GM18520 (cell line): ENCODE data around the gene MINDY3.

Experiments used
- ATAC-seq: cut with Tn5 transposase; IDR thresholded peaks from one replicate; pipeline ENCODE4 v1.9.1; 2021; ENCODE audit not compliant: unreplicated experiment

Gene MINDY3

DNA sequence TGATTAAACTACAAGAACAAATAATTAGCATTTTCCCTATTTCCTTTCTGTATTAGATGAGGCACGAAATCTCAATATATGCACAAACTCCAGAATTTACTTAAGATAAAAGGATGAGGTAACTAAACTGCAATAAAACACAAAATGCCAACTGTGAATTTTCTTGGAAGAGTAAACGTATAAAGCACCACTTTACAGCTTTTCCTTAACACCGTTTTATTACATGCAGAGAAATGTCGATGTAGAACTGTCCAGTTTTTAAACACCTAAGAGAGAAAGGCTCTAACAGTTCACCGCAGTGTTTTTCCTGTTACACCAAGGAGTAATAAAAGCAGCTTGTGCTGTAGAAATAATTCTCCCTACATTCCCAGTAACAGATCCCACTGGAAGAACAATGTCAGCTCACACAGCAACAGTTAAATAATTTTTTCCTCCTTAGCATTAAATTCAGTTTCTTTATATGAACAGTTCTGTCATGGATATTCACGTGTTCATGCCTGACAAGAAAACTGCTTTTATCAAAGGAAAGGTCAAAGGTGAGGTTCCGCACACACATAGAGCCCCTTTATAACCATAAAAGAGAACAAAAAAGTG, 52.0 kb downstream of the MINDY3 start:
- no peak for ATAC-seq

DNA sequence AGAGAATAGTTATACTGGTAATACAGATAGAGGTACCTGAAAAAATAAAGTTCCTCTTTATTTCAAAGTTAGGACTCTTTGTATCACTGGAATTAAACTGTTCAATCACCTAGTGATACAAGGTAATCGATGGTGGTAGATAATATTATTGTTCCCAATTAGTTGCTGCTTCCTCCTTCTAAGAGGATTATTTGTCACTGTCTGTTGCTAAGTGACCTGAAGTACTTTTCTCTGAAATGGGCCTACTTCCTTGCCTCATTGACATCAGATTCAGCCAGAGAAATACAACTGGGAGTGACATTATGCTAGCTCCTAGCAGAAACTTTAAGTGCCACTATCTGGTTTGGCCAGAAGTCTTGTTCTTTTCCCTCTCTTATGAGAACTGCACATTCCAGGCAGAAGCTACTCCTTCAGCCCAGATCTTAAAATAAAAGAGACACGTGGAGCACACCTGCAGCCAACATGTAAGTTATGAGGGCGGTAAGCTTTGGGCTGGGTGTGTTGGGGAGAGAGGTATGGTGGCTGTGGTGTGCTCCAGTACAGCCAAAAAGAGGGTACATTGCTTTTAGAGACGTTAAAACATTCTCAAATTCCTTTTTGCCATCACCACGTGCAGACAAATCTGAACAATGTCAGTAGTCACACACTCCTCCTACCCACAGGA, 54.8 kb downstream of the MINDY3 start:
- ATAC-seq = no peak

GRCh38 chr10:15804109-15804508, 56.2 kb downstream of the MINDY3 start:
- ATAC-seq = no peak

DNA sequence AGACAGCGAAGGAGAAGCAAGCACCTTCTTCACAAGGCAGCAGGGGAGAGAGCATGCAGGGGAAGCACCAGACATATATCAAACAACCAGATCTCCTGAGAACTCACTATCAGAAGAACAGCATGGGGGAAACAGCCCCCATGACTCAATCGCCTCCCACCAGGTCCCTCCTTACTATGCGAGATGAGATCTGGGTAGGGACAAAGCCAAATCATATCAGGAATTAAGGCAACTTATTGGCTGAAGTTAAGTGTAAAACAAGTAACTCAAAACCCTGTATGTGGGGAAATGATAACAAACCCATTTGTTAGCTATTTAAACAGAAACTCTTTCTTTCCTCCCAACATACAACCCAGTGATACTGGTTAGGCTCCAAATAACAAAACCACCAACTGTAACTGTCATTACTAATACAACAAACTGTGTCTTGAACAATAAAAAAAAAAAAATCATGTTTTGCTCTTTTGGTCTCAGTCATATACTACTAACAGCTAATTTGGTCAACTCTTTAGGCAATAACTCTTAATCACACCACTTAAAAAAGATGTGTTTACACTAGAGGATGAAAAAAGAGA, 57.8 kb downstream of the MINDY3 start:
- no peak for ATAC-seq

DNA sequence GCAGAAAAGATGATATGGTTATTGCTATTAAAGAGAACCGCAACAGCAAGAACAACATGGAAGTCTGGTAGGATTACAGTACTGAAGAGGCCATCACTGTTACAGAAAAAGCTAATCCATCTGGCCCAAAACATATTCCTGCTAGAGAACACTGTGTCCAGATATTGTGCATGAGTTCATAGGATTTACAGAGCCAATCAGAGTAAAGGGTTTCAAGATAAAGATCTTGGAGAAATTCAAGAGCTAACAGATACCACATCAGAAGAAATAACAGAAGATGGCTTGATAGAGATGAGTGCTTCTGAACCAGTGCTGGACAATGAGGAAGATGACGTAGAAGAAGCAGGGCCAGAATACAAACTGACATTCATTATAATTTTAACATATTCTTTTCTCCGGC, 58.7 kb downstream of the MINDY3 start:
- ATAC-seq = no peak

DNA sequence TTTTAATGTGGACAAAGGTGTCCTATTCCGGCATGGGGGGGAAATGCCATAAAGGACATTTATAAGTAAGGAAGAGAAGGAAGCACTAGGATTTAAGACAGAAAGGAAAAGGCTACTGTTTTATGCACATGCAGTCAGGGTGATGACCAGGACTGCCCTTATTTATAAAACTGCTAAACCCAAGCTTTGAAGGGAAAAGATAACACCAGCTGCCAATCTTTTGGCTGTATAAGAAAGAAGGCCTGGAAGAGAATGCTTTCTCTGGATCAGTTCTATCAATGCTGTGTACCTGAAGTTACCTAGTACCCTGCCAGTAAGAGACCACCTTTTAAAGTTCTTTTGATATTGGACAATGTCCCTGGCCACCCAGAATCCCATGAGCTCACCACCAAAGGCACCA, 59.2 kb downstream of the MINDY3 start:
- ATAC-seq = no peak

DNA sequence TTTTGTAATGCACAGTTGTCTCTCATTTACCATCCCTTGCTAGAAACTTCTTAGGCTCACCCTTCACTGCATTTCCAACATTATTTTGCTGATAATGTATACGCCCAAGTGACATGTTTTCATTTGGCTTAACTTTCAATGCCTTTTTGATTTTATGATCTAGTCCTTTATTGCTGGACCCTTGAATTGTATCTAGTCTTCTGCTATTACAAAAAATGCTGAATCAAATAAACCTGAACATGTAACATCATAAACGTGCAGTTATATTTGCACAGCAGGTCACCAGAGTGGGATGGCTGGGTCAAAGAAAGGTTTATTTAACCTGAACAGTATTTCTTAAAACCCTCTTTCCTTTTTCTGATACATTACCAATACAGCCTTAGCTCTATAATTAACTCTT, 63.0 kb downstream of the MINDY3 start:
- ATAC-seq = no peak

- no peak for ATAC-seq
Observed at GRCh38 chr10:15796762-15797161, 63.5 kb downstream of the MINDY3 start.

GRCh38 chr10:15796098-15796759, 64.1 kb downstream of the MINDY3 start:
- ATAC-seq = no peak

- ATAC-seq = no peak
Observed at GRCh38 chr10:15795036-15795792, 65.1 kb downstream of the MINDY3 start.

DNA sequence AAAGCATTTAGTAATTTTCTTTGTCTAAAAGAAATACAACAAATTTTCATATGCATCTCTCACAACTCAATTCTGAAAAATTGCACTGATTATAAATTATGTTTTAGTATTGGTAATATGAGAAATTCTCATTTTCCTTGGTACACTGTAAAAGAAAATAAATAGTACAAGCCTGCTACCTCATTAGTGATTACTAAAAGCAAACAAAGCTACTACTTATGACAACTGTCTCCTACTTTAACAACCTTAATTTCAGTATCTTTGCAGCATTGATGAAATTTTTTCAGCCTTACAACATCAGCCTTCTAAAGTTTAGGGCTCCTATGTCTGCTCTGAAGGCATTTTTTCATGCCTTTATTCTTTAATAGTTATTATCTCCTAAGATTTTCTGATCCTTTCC, 65.7 kb downstream of the MINDY3 start:
- no peak for ATAC-seq

DNA sequence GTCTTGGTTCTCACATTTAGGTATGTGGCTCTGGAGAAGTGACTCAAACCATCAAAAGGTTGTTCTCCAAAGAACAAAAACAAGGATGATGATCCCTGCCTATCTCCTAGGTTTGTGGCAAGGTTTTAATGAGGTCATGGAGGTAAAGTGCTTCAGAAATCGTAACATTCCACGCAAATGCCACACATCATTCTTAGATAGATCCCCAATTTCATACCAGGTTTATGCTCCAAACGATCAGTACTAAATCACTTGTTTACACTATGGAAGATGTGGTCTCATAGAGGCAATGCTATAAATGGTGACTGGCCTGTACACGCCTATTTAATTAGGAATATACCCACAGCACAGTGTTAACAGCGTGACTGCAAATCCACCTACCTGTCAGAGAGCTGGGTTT, 66.6 kb downstream of the MINDY3 start:
- ATAC-seq = no peak

GRCh38 chr10:15792777-15793176, 67.5 kb downstream of the MINDY3 start:
- ATAC-seq = no peak

DNA sequence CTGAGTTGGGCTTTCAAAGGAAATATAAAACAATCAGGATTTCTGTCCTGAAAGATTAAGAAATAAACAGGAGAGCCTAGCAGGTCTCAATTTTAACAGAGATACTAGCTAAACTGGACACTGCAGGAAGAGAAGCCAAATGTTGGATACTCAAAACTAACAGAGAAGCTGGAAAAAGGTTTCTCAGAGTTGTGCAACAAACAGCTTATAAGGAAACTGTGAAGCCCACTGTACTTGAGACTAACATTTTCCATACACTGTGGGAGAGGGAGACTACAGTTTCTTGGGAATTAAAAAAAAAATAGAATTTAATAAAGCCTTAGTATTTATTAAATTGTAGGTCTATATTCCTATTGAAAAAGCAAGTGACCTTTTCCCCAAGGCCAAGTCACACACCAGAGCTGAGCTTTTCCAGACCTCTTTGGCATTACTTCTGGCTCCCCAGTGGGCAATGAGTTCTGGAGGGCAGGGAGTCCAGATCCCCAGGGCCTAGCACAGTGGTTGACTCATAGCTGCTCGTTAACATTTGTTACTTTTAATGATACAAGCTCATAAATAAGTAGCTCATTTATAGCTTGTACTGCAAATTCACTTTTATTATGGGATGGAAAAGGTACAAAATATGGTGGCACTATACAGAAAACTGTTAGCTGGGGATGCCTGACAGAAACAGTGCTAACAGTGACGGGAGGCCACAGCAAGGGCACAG, 68.3 kb downstream of the MINDY3 start:
- ATAC-seq = no peak

GRCh38 chr10:15789793-15790525, 70.3 kb downstream of the MINDY3 start:
- no peak for ATAC-seq

- ATAC-seq = no peak
Observed at GRCh38 chr10:15787426-15787825, 72.9 kb downstream of the MINDY3 start.

DNA sequence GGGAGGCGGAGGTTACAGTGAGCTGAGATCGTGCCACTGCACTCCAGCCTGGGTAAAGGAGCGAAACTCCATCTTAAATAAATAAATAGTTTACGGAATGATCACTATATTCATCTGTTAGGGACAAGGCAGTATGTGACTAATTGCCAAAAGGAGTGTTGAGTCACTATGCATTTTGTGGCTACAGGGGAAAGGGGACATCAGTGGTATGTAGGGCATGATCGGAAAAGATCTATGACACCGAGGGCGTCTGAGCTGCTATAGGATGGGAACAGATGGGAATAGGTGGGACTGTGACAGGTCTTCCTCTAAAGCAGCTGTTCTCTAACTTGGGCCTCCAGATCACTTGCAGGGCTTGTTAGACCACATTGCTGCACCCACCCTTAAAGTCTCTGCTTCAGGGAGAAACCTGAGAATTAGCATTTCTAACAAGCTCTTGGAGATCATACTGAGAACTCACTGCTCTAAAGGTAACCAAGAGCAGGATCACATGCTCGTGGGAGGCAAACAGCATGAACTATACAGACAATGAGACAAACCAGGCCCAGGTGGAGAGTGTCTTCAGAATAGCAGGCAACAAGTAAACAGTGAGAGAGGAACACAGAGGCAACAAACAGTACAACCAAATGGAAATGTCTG, 75.5 kb downstream of the MINDY3 start:
- no peak for ATAC-seq

- ATAC-seq = no peak
Observed at GRCh38 chr10:15783941-15784636, 76.2 kb downstream of the MINDY3 start.

DNA sequence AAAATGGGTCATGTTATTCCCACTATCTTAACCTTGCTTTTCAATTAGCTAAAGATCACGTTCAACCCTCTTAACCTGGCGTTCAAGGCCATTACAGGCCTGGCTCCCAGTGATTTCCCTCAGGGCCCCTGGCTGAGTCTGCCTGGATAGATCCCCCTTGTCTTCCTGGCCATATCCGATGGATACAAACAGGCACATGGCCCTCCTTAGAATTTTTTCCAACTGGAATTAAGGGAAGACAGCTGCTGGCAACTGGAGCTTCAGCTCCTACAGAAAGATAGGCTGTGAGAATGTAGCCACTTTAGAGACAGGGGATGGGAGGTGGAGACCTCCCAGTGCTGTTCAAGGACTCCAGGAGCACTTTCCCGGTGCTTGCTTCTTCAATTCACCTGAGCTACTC, 77.5 kb downstream of the MINDY3 start:
- ATAC-seq = no peak
